H1 (cell line): ENCODE data around the gene ZNF385B.

Experiments
- CREB1 ChIP-seq: IDR thresholded peaks from 2 replicates; pipeline ENCODE4 v1.6.1; 2012; ENCODE audit warnings: inconsistent platforms
- CTCF ChIP-seq, 3 experiments: IDR thresholded peaks; 1 replicate in 2 of 3; 2 replicates in 1 of 3; pipeline versions ENCODE4 v1.5.1 to v1.6.1; 2011; ENCODE audit warnings: low read length in 3 of 3, mild to moderate bottlenecking in 3 of 3, inconsistent platforms in 2 of 3, low read depth in 1 of 3, moderate library complexity in 1 of 3; ENCODE audit not compliant: insufficient read depth in 1 of 3; ENCODE audit errors: control extremely low read depth in 1 of 3
- EP300 ChIP-seq, 2 experiments: IDR thresholded peaks; 1 replicate in 1 of 2; 2 replicates in 1 of 2; pipeline ENCODE4 v1.6.1; 2011 to 2012; ENCODE audit warnings: low read depth in 2 of 2, low read length in 2 of 2, mild to moderate bottlenecking in 2 of 2, borderline replicate concordance in 1 of 2, inconsistent platforms in 1 of 2, moderate library complexity in 1 of 2
- POLR2A ChIP-seq, 2 experiments: IDR thresholded peaks; 1 replicate in 1 of 2; 2 replicates in 1 of 2; pipeline ENCODE4 v1.6.1; 2011; ENCODE audit warnings: low read depth in 2 of 2, low read length in 2 of 2, mild to moderate bottlenecking in 2 of 2; ENCODE audit errors: control extremely low read depth in 1 of 2
- POLR2AphosphoS5 ChIP-seq: IDR thresholded peaks from 2 replicates; pipeline ENCODE4 v1.6.1; 2011; ENCODE audit warnings: low read depth, low read length
- RAD21 ChIP-seq, 2 experiments: IDR thresholded peaks in 1 of 2; conservative IDR thresholded peaks in 1 of 2; 2 replicates each; pipeline ENCODE4 v1.6.1; 2011; ENCODE audit warnings: low read depth in 2 of 2, low read length in 2 of 2, improper control_type of control experiment in 1 of 2, inconsistent platforms in 1 of 2, mild to moderate bottlenecking in 1 of 2, moderate library complexity in 1 of 2
- SIN3A ChIP-seq, 2 experiments: IDR thresholded peaks in 1 of 2; conservative IDR thresholded peaks in 1 of 2; 2 replicates each; pipeline ENCODE4 v1.6.1; 2011 to 2012; ENCODE audit warnings: low read length in 2 of 2, improper control_type of control experiment in 1 of 2, low read depth in 1 of 2, mild to moderate bottlenecking in 1 of 2

GRCh38 chr2:179910735-179911113 is 49.3 kb upstream of the ZNF385B start:
- TF ChIP-seq EP300 (IDR thresholded peaks at IDR 0.05; ENCODE audit: borderline replicate concordance in 1 of 2, low read depth in 2 of 2, low read length in 2 of 2), result no peak
- TF ChIP-seq RAD21 (IDR thresholded peaks at IDR 0.05 in 1 of 2, conservative IDR thresholded peaks at IDR 0.05 in 1 of 2; ENCODE audit: low read depth in 2 of 2, low read length in 2 of 2), result peak in 1 of 2 experiments; percentile 12; a peak in 1 of 4 replicates
- no peak for TF ChIP-seq CREB1
- no peak for TF ChIP-seq POLR2A (IDR thresholded peaks at IDR 0.05; ENCODE audit: control extremely low read depth in 1 of 2, low read depth in 2 of 2, low read length in 2 of 2)
- no peak for TF ChIP-seq CTCF (IDR thresholded peaks at IDR 0.05; ENCODE audit: control extremely low read depth in 1 of 3, insufficient read depth in 1 of 3, low read depth in 1 of 3, low read length in 3 of 3)
- TF ChIP-seq POLR2AphosphoS5, result no peak
- TF ChIP-seq SIN3A (conservative IDR thresholded peaks at IDR 0.05 in 1 of 2, IDR thresholded peaks at IDR 0.05 in 1 of 2; ENCODE audit: low read depth in 1 of 2, low read length in 2 of 2), result no peak
